ENCODE results near the gene TRIM44. TPM values are rescaled to one million over a fixed set of nuclear protein-coding genes. Genes with fewer than 3 reads are reported as not detected.

The TRIM44 gene
- total RNA-seq, 1 donor, result 16.8 TPM

GRCh38 chr11:35810045-35810645 lies 147.6 kb downstream of the TRIM44 start:
- DNase-seq (ENCODE audit: low read depth), result no peak
- H3K4me3 ChIP-seq (ENCODE audit: low read depth, low read length), result no peak overlapping the region
- no peak for TF ChIP-seq CTCF (IDR thresholded peaks at IDR 0.05; ENCODE audit: insufficient read depth, low read depth, low read length)

- H3K4me3 ChIP-seq (ENCODE audit: low read depth, low read length), result no peak overlapping the region
- no peak for DNase-seq (ENCODE audit: low read depth)
- no peak for TF ChIP-seq CTCF (IDR thresholded peaks at IDR 0.05; ENCODE audit: insufficient read depth, low read depth, low read length)
Measured at GRCh38 chr11:35811783-35812182, 149.2 kb downstream of the TRIM44 start.

GRCh38 chr11:35812828-35813227 lies 150.3 kb downstream of the TRIM44 start:
- no peak overlapping the region for H3K4me3 ChIP-seq (ENCODE audit: low read depth, low read length)
- no peak for TF ChIP-seq CTCF (IDR thresholded peaks at IDR 0.05; ENCODE audit: insufficient read depth, low read depth, low read length)
- peak; percentile 20 for DNase-seq (ENCODE audit: low read depth)

GRCh38 chr11:35814081-35814695 lies 151.6 kb downstream of the TRIM44 start:
- no peak for TF ChIP-seq CTCF (IDR thresholded peaks at IDR 0.05; ENCODE audit: insufficient read depth, low read depth, low read length)
- no peak overlapping the region for H3K4me3 ChIP-seq (ENCODE audit: low read depth, low read length)
- DNase-seq (ENCODE audit: low read depth), result no peak

GRCh38 chr11:35814720-35815305 lies 152.2 kb downstream of the TRIM44 start:
- no peak overlapping the region for H3K4me3 ChIP-seq (ENCODE audit: low read depth, low read length)
- DNase-seq (ENCODE audit: low read depth), result no peak
- no peak for TF ChIP-seq CTCF (IDR thresholded peaks at IDR 0.05; ENCODE audit: insufficient read depth, low read depth, low read length)

GRCh38 chr11:35815556-35816315 lies 153.2 kb downstream of the TRIM44 start:
- DNase-seq (ENCODE audit: low read depth), result peak; percentile 66
- TF ChIP-seq CTCF (IDR thresholded peaks at IDR 0.05; ENCODE audit: insufficient read depth, low read depth, low read length), result no peak
- H3K4me3 ChIP-seq (ENCODE audit: low read depth, low read length), result no peak overlapping the region
